HT1080 (cell line): Measurements from ENCODE around the gene NEUROD4. TPM values are rescaled to one million over a fixed set of nuclear protein-coding genes. Genes with fewer than 3 reads are reported as not detected.
"Not testable (repeated sequence)": the region's sequence is repeated elsewhere in the genome, so short reads cannot be mapped to it uniquely, and the experiment has no call there.

Experiments used
- DNase-seq: peaks from one replicate; pipeline ENCODE4 v3.0.0-alpha.2; 2015; ENCODE audit warnings: low read depth
- polyA plus RNA-seq, 2 experiments: library from polyadenylated mRNA; depleted of rRNA; stranded (reverse); fragments of >200 nt; gene quantifications; 2 replicates each; pipeline ENCODE4 v1.2.3, GENCODE V29; 2015
- total RNA-seq: library from RNA; depleted of rRNA; stranded (reverse); fragments of >200 nt; shearing (Covaris generic); gene quantifications from 2 replicates; pipeline ENCODE4 v1.2.3, GENCODE V29; 2014; rRNA removed

Gene NEUROD4
- not detected in 2 replicates for total RNA-seq
- not detected in 2 replicates for polyA plus RNA-seq (2015; cell fraction: cytosol; rRNA removed)
- polyA plus RNA-seq (2015; cell fraction: nucleus; rRNA removed): not detected in 2 replicates

DNA sequence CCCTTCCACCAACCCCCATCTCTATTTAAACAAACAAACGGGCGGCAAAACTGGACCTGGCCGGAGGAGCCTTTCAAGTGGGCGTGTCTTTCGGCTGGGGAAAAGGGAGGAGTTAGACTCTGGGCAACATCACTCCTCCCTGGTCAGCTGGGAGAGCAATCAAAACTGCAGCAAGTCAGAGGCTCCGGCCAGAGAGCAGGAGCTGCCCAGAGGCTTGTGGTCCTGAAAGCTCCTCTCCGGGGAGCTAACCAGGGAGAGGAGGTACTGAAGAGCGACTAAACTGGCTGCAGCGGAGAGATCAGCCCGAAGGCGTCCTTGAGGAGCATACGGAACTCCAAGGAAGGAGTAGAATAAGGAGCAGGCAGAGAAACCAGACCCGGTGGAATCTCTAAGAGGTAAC lies at the start of gene NEUROD4:
Gene NEUROD4 (plus strand): TSS at position 191 of the 400 bp plus-strand sequence. CDS start 6,466 bp downstream, outside the sequence.
- peak; percentile 64 for DNase-seq

DNA sequence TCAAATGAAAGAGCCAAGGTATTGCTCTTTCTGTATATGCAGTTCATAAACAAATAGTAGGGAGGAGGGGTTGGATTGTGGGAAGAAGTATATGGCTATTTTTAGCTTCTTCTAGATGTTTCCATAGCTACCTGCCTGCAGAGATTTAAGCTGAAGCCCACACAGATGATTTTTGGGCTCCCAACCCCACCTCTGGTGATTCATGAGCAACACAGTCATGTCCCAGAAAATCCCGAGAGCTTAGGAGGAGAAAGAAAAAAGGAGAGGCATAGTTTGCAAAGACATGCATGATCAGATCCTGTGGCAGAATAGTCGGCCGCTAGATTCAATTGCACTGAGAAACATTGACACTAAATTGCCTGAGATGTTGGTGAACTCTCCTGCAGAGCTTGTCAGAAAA lies 49.0 kb upstream of the NEUROD4 start:
- no peak for DNase-seq

DNA sequence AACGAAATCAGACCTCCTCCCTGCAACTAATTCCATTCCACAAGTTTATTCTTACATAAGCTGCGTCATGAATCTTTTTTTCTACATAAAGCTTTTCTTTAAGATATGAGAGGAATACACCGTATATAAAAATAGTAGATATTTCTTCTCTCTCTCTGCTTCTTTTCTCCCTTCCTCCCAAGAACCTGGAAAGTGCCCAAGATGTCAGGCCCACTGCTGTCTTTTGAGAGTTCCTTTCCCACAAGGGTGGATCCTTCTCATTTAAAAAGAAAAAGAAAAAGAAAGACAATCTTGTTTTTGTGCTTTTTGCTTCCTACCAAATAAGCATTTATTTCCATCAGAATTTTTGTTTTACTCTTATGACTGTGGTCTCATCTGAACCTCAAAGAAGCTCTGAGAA lies 46.2 kb upstream of the NEUROD4 start:
- no peak for DNase-seq

- no peak for DNase-seq
These were observed 45.5 kb upstream of the NEUROD4 start for GRCh38 chr12:54974279-54974678.

DNA sequence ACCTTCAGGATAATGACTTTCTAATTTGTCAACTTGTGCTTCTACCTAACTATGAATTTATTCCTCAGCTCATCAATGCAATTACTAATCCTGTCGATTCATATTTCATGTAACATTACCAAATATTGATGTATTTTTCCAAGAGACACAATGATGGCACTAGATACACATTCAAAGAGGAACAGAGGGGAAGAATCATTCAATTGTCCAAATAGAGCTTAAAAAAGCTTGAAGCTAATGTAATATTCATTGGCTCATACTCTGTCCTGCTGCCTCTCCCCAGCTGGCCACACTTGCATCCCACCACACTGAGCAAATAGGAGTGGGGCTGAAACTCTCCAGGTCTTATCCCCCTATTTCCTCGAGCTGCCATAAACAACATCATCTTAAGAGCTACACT lies 44.5 kb upstream of the NEUROD4 start:
- no peak for DNase-seq

DNA sequence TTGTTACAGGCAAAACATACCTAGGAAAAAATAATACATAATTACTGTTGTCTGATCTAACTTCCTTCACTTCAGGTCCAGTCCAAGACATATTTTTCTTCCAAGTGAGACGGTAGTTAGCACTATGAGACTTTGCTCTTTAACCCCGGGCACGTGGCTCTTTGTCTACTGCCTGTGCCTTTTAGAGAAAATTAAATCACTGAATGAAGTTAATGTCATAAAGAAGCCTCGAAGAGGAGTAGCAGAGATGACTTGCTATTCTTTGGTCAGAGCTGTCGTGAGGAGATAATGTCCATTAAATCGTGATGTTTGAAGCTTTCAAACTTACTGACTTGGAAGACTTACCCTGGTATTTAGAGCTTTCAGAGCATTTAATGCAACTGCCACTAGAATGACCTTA lies 43.9 kb upstream of the NEUROD4 start:
- no peak for DNase-seq

GRCh38 chr12:54977155-54977554 lies 42.6 kb upstream of the NEUROD4 start:
- DNase-seq: peak; percentile 80

DNA sequence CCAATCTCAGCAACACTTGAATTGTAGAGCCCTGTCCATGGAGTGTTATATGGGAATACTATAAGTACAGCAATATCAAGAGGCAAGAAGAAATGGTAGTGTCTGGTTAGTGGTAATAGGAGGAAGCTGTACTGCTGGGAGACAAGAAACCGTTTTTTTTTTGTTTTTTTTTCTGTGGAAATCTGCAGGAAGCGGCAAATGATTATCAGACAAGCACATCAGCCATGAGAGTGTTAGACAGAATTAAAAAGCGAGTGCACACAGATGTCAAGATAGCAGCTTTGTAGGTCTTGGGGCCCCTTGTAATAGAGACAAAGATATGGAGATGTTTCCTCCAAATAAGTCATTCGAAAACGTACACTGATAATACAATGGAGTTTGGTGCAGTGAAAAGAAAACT lies 41.9 kb upstream of the NEUROD4 start:
- DNase-seq: no peak

GRCh38 chr12:54980341-54980740 lies 39.4 kb upstream of the NEUROD4 start:
- DNase-seq: no peak

DNA sequence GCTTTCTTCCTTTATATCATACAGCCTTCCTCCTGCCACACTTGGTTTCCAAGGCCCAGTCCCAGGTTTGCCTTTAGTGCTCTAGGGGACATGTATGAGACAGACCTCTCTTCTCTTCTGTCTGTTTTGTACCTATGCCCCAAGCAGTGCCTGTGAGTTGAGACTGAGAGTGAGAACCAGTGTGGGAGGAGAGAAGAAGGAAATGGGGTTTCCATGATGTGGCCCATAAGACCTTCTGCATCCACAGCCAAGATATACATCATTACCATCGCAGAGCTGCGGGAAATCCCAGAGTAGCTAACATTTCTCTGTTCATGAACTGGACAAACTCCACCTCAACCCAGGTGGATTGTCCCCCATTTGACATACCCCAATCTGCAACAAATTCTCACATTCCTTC lies 38.0 kb upstream of the NEUROD4 start:
- DNase-seq: no peak

GRCh38 chr12:54983536-54984101 lies 36.2 kb upstream of the NEUROD4 start:
- DNase-seq: no peak

- DNase-seq: peak; percentile 75
These were observed 35.0 kb upstream of the NEUROD4 start, which contains the start of gene TESPA1 for GRCh38 chr12:54984658-54985376. Gene TESPA1, minus strand, starts transcription at chr12:54984762. Its CDS starts 10,200 bp downstream, at chr12:54974562.

- DNase-seq: not testable (repeated sequence)
These were observed 33.0 kb upstream of the NEUROD4 start for GRCh38 chr12:54986773-54987172.

GRCh38 chr12:54987611-54988231 lies 32.1 kb upstream of the NEUROD4 start:
- DNase-seq: no peak

- no peak for DNase-seq
These were observed 31.2 kb upstream of the NEUROD4 start for GRCh38 chr12:54988402-54989054.

- no peak for DNase-seq
These were observed 29.9 kb upstream of the NEUROD4 start for GRCh38 chr12:54989829-54990228.

DNA sequence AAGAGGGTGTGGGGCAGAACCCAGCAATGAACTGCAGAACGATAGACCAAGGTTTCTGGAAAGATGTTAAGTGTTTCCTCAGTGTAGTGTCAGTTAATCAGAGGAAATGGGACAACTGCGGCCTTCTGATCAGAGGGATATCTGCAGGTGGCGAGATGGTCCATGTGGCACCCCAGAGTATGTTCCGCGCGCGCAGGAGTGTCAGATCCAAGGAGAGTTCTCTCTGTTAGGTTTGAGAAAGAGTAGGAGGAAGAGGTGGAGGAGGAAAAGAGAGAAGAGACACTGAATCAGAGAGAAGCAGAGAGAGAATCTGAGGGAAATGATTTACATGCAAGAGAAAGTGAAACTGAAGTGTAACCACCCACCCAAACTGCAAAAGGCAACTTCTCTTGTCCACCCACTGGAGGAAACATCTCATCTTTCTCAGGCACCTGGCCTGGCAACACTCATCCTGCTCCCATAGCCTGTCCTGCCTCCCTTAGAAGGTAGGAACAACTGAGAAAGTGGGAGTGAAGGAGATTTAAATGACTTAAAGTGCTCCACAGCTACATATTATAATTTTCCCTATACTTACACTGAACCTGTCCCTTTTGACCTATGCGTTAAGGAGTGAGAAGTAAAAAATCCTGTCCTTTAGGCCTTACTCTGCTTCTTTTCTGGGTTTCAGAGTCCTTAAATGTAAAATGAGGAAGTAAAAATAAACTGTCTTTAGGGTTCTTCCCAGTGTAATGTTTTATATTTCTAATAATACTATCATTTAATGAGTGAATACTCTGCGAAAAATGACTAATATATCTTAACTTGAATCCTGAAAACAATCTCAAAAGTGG lies 28.4 kb upstream of the NEUROD4 start:
- DNase-seq: no peak

DNA sequence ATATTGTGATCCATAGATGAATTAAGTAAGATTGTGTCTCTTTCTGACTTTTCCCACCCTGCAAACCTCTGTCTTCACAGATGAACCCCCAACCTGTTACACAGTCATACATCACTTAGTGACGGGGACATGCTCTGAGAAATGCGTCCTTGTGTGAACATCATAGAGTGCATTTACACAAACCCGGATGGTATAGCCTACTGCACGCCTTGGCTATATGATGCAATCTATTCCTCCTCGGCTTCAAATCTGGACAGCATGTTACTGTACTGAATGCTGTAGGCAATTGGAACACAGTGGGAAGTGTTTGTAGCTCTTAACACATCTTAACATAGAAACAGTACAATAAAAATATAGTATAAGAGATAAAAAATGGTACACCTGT lies 27.8 kb upstream of the NEUROD4 start:
- DNase-seq: no peak

GRCh38 chr12:54993181-54993835 lies 26.5 kb upstream of the NEUROD4 start:
- peak; percentile 60 for DNase-seq

DNA sequence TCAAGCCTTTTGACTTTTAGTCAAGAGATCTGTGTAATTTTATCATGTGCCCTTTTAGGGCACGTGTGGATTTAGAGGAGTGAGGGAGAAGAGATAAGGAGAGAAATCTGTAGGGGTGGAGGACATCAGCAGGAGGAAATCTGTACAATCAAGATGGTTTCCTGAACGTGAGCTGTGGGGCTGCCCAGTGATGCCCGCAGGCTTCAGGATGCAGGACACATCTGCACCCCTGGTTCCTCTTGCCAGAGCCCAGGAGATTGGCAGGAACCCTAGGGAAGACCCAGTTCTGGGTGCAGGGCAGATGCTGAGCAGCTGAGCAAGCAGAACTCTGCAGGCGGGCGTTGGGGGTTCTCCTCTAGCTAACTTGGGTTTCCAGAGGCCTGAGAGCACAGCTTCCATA lies 23.6 kb upstream of the NEUROD4 start:
- DNase-seq: no peak
